ENCODE measurements around the gene TLCD1. TPM values are rescaled to one million over a fixed set of nuclear protein-coding genes. Genes with fewer than 3 reads are reported as not detected.

The TLCD1 gene
- total RNA-seq, 1 experiment from 2014 or later, result 50.7 TPM

GRCh38 chr17:28712032-28712704, 13.9 kb downstream of the TLCD1 start:
- H3K4me1 ChIP-seq (ENCODE audit: insufficient read depth, low read length), result peaks cover 3% of the 10 kb centered on the region; the same call in 1 of the 2 replicates
- H3T11ph ChIP-seq (ENCODE audit: low read length), result no peak overlapping the region
- no peak overlapping the region for H2BK15ac ChIP-seq (ENCODE audit: low read depth, low read length)
- peaks cover 10% of the 10 kb centered on the region; the same call in 1 of the 2 replicates for H3K79me2 ChIP-seq (ENCODE audit: insufficient read depth, low read length)
- H4K20me1 ChIP-seq (ENCODE audit: control insufficient read depth, insufficient read depth, insufficient read length), result no peaks in the 10 kb centered on the region
- H3K27ac ChIP-seq (ENCODE audit: insufficient read length, low read depth, low read length), result peak overlapping the region; percentile 50
- H3K9me3 ChIP-seq (ENCODE audit: control insufficient read depth, low read depth, low read length), result no peaks in the 10 kb centered on the region
- H3K18ac ChIP-seq (ENCODE audit: insufficient read length, low read depth, low read length), result peak overlapping the region; percentile 12
- peak; percentile 87 for DNase-seq
- H3K4ac ChIP-seq (ENCODE audit: low read depth, low read length), result no peak overlapping the region
- H2BK12ac ChIP-seq (ENCODE audit: insufficient read length, low read depth, low read length), result no peak overlapping the region
- peaks cover 4% of the 10 kb centered on the region for H3K79me1 ChIP-seq (ENCODE audit: insufficient read depth, low read depth, low read length, poor library complexity, severe bottlenecking)
- peak overlapping the region; percentile 73; the same call in 1 of the 2 replicates for H3K14ac ChIP-seq (ENCODE audit: insufficient read depth, low read length)
- H3K4me3 Mint-ChIP-seq, result peak overlapping the region; percentile 89 to 96
- H3K23me2 ChIP-seq (ENCODE audit: insufficient read length, low read depth, low read length, poor library complexity, severe bottlenecking), result peaks cover 21% of the 10 kb centered on the region
- H2BK5ac ChIP-seq (ENCODE audit: insufficient read length, low read length), result no peak overlapping the region
- no peak overlapping the region for H2BK20ac ChIP-seq (ENCODE audit: low read depth, low read length, poor library complexity, severe bottlenecking)
- no peak overlapping the region for H4K8ac ChIP-seq (replicated peaks; ENCODE audit: insufficient read length, low read depth, low read length)
- H3K4me1 Mint-ChIP-seq, result peaks cover 26 to 38% of the 10 kb centered on the region in 2 experiments
- H3K4me2 ChIP-seq (ENCODE audit: insufficient read depth, insufficient read length, low read length), result peak overlapping the region; percentile 44
- peak overlapping the region; percentile 98 to 99 (median 99) for H3K27ac Mint-ChIP-seq
- H3K23ac ChIP-seq (ENCODE audit: insufficient read length, low read depth, low read length), result no peak overlapping the region
- no peak overlapping the region for H4K91ac ChIP-seq (ENCODE audit: insufficient read length, low read depth, low read length)
- H3K36me3 Mint-ChIP-seq (ENCODE audit: insufficient read depth in 1 of 3, low read depth in 3 of 3), result peaks cover 23 to 43% (median 29%) of the 10 kb centered on the region in 3 experiments; a peak in 6 of 7 replicates
- no peaks in the 10 kb centered on the region for H3K27me3 Mint-ChIP-seq (ENCODE audit: low read depth)
- peak overlapping the region; percentile 27 for H3K9ac ChIP-seq (ENCODE audit: extremely low read depth, insufficient read length, low read length)
- H3K27me3 ChIP-seq (ENCODE audit: insufficient read depth, low read length), result no peaks in the 10 kb centered on the region
- no peak overlapping the region for H2AK5ac ChIP-seq (ENCODE audit: insufficient read length, low read length)
- no peak overlapping the region for H4K5ac ChIP-seq (ENCODE audit: insufficient read length, low read depth, low read length)
- H3K9me3 Mint-ChIP-seq, result no peaks in the 10 kb centered on the region
- no peak overlapping the region for H3K56ac ChIP-seq (ENCODE audit: insufficient read length, low read depth, low read length)
- no peak overlapping the region for H2BK120ac ChIP-seq (ENCODE audit: low read depth, low read length, poor library complexity, severe bottlenecking)
- TF ChIP-seq CTCF (conservative IDR thresholded peaks at IDR 0.05), result no peak
- H2AFZ ChIP-seq (ENCODE audit: low read length), result no peak overlapping the region
- WGBS (ENCODE audit: extremely low coverage, insufficient read length, low lambda C conversion rate), result no CpG with 5 or more reads among the region's 34 CpGs

Measured in H9 (cell line).